NB4 (cell line): ENCODE data around the gene MAGI2.

Experiments
- DNase-seq: peaks from one replicate; pipeline ENCODE4 v3.0.0; 2010; ENCODE audit warnings: low read depth
- H3K4me3 ChIP-seq: one replicate; pipeline ENCODE4 v1.5.1; 2011; ENCODE audit warnings: mild to moderate bottlenecking, low read depth, low read length, moderate library complexity
- CTCF ChIP-seq: IDR thresholded peaks from one replicate; pipeline ENCODE4 v1.5.1; 2012; ENCODE audit warnings: low read depth, low read length
- MAX ChIP-seq: IDR thresholded peaks from 2 replicates; pipeline ENCODE4 v1.6.1; 2011; ENCODE audit warnings: low read depth, low read length
- MYC ChIP-seq: IDR thresholded peaks from 2 replicates; pipeline ENCODE4 v1.6.1; 2011; ENCODE audit warnings: low read depth, low read length
- POLR2A ChIP-seq: IDR thresholded peaks from 2 replicates; pipeline ENCODE4 v1.6.1; 2011; ENCODE audit warnings: mild to moderate bottlenecking; ENCODE audit not compliant: insufficient read length; ENCODE audit errors: extremely low read depth

The MAGI2 gene

GRCh38 chr7:78037603-78038002 is 1415.9 kb downstream of the MAGI2 start:
- TF ChIP-seq POLR2A (no peak), CTCF (no peak), MAX (no peak), MYC (no peak)
- no peak for DNase-seq
- H3K4me3 ChIP-seq: no peak overlapping the region

DNA sequence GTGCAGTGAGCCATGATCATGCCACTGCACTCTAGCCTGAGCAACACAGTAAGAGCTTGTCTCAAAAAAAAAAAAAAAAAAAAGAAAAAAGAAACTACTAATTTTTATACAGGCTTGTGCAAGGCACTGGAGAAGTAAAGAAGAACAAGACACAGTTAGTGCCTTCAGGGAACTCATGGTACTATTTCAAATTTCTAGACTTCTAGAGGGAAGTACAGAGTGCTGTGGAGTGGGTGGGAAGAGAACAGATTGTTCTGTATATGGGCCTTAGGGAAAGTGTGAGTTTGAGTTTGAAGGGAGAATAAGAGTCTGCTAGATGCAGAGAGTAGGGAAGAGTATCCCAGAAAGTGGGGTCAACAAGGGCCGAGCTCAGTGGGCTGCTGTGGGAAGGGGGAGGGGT is 1420.1 kb downstream of the MAGI2 start:
- H3K4me3 ChIP-seq: no peak overlapping the region
- TF ChIP-seq MAX (no peak), POLR2A (no peak), MYC (no peak), CTCF (no peak)
- no peak for DNase-seq

GRCh38 chr7:78026492-78026891 is 1427.0 kb downstream of the MAGI2 start:
- TF ChIP-seq CTCF: no peak
- no peak for TF ChIP-seq MAX
- TF ChIP-seq MYC: no peak
- no peak for TF ChIP-seq POLR2A
- H3K4me3 ChIP-seq: no peak overlapping the region
- DNase-seq: no peak

- TF ChIP-seq MAX (no peak), CTCF (no peak), MYC (no peak), POLR2A (no peak)
- DNase-seq: no peak
- no peak overlapping the region for H3K4me3 ChIP-seq
Observed at GRCh38 chr7:78024591-78024990, 1428.9 kb downstream of the MAGI2 start.

DNA sequence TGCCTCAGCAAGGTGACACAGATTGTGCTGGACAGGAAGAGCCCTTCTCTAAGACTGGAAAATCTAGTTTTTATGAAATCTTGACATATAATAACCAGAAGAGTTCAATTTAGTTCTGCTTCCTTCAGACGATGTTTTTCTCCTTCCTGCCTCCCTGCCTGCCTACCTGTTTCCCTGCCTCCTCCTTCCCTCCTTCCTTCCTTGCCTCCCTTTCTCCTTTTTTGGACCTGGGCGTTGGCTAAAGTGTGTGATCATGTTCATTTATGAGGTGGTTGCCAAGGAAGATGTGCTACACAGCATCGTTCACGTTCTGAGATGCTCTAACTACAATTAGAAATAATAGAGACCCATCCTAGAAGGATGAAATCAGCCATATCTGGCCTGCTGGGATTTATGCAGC is 1430.3 kb downstream of the MAGI2 start:
- TF ChIP-seq MYC (no peak), POLR2A (no peak), CTCF (no peak), MAX (no peak)
- DNase-seq: no peak
- H3K4me3 ChIP-seq: no peak overlapping the region

DNA sequence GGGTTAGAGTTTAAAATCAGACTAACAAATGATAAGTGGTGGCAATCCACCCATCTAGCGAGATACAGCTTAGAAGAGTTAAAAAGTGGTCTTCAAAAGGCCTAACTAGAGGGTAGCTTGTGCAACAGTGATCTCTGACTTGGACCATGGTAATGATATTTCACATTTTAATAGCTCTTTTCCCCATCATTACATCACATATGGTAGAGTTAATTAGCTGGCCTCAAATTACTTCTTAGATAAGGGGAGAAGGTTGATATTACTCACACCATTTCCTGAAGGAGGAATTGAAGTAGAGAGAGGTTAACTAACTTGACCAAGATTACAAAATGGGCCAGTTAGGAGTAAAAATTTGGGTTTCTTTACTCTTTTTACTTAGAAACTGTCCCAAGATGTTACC is 1431.3 kb downstream of the MAGI2 start:
- no peak overlapping the region for H3K4me3 ChIP-seq
- DNase-seq: no peak
- TF ChIP-seq POLR2A (no peak), MYC (no peak), CTCF (no peak)
